MG63 (cell line): Measurements from ENCODE around the gene RNF212. TPM values are rescaled to one million over a fixed set of nuclear protein-coding genes. Genes with fewer than 3 reads are reported as not detected.
"Not testable (repeated sequence)": the region's sequence is repeated elsewhere in the genome, so short reads cannot be mapped to it uniquely, and the experiment has no call there.

ENCODE experiments used
- DNase-seq: peaks from one replicate; pipeline ENCODE4 v3.0.0-alpha.2; 2020
- H3K27me3 ChIP-seq: fragments of 250-450 bp; sonication (Bioruptor Pico); 2 replicates; pipeline ENCODE4 v1.5.1; 2020; ENCODE audit warnings: mild to moderate bottlenecking, moderate library complexity
- H3K36me3 ChIP-seq: fragments of 250-450 bp; sonication (Bioruptor Pico); 2 replicates; pipeline ENCODE4 v1.5.1; 2020; ENCODE audit warnings: mild to moderate bottlenecking, moderate library complexity
- H3K4me3 ChIP-seq: fragments of 250-450 bp; sonication (Bioruptor Pico); 2 replicates; pipeline ENCODE4 v1.5.1; 2020; ENCODE audit warnings: mild to moderate bottlenecking, moderate library complexity
- H3K9me3 ChIP-seq: fragments of 250-450 bp; sonication (Bioruptor Pico); 2 replicates; pipeline ENCODE4 v1.5.1; 2020; ENCODE audit warnings: mild to moderate bottlenecking, moderate library complexity
- total RNA-seq: library from RNA; depleted of rRNA; stranded (reverse); fragments of >200 nt; shearing (Covaris generic); gene quantifications from 2 replicates; pipeline ENCODE4 v1.2.3, GENCODE V29; 2014; ENCODE audit warnings: low replicate concordance

The RNF212 gene
- total RNA-seq, 1 experiment from 2014 or later, result not detected

- H3K27me3 ChIP-seq, result no peaks in the 10 kb centered on the region
- H3K9me3 ChIP-seq, result no peaks in the 10 kb centered on the region
- no peak for DNase-seq
- H3K36me3 ChIP-seq, result no peaks in the 10 kb centered on the region
- no peak overlapping the region for H3K4me3 ChIP-seq
Measured at GRCh38 chr4:1049591-1049905, 63.8 kb downstream of the RNF212 start.

- Histone ChIP-seq H3K27me3 (no peaks in the 10 kb centered on the region), H3K9me3 (no peaks in the 10 kb centered on the region), H3K36me3 (no peaks in the 10 kb centered on the region), H3K4me3 (no peak overlapping the region)
- no peak for DNase-seq
Measured at GRCh38 chr4:1048773-1049590, 64.4 kb downstream of the RNF212 start.

GRCh38 chr4:1047976-1048772, 65.2 kb downstream of the RNF212 start:
- Histone ChIP-seq H3K27me3 (no peaks in the 10 kb centered on the region), H3K9me3 (no peaks in the 10 kb centered on the region), H3K36me3 (no peaks in the 10 kb centered on the region), H3K4me3 (no peak overlapping the region)
- no peak for DNase-seq

GRCh38 chr4:1047106-1047975, 66.0 kb downstream of the RNF212 start:
- Histone ChIP-seq H3K9me3 (no peaks in the 10 kb centered on the region), H3K4me3 (no peak overlapping the region), H3K36me3 (no peaks in the 10 kb centered on the region), H3K27me3 (no peaks in the 10 kb centered on the region)
- no peak for DNase-seq

GRCh38 chr4:1046581-1047011, 66.8 kb downstream of the RNF212 start:
- not testable (repeated sequence) for H3K27me3 ChIP-seq, H3K36me3 ChIP-seq, H3K9me3 ChIP-seq, H3K4me3 ChIP-seq
- peak; percentile 58 for DNase-seq

- DNase-seq, result no peak
- no peak overlapping the region for H3K4me3 ChIP-seq
Measured at GRCh38 chr4:1045595-1046201, 67.7 kb downstream of the RNF212 start.

GRCh38 chr4:1045193-1045594, 68.2 kb downstream of the RNF212 start:
- no peak overlapping the region for H3K4me3 ChIP-seq
- H3K27me3 ChIP-seq, result no peaks in the 10 kb centered on the region
- H3K36me3 ChIP-seq, result no peaks in the 10 kb centered on the region
- no peak for DNase-seq
- no peaks in the 10 kb centered on the region for H3K9me3 ChIP-seq

More at GRCh38 chr4:1045595-1046201, 67.7 kb downstream of the RNF212 start:
- Histone ChIP-seq H3K36me3 (no peaks in the 10 kb centered on the region), H3K9me3 (no peaks in the 10 kb centered on the region), H3K27me3 (no peaks in the 10 kb centered on the region)

- Histone ChIP-seq H3K27me3 (no peaks in the 10 kb centered on the region), H3K4me3 (no peak overlapping the region)
- DNase-seq, result no peak
Measured at GRCh38 chr4:1044469-1045192, 68.7 kb downstream of the RNF212 start.

GRCh38 chr4:1043651-1044468, 69.5 kb downstream of the RNF212 start:
- Histone ChIP-seq H3K9me3 (no peaks in the 10 kb centered on the region), H3K4me3 (no peak overlapping the region), H3K36me3 (no peaks in the 10 kb centered on the region), H3K27me3 (no peaks in the 10 kb centered on the region)
- peak; percentile 97 for DNase-seq

More at GRCh38 chr4:1044469-1045192, 68.7 kb downstream of the RNF212 start:
- H3K9me3 ChIP-seq, result no peaks in the 10 kb centered on the region
- no peaks in the 10 kb centered on the region for H3K36me3 ChIP-seq

GRCh38 chr4:1043162-1043561, 70.2 kb downstream of the RNF212 start:
- Histone ChIP-seq H3K4me3 (no peak overlapping the region), H3K36me3 (no peaks in the 10 kb centered on the region), H3K9me3 (no peaks in the 10 kb centered on the region), H3K27me3 (no peaks in the 10 kb centered on the region)
- no peak for DNase-seq

GRCh38 chr4:1042352-1043055, 70.9 kb downstream of the RNF212 start:
- no peaks in the 10 kb centered on the region for H3K9me3 ChIP-seq
- H3K27me3 ChIP-seq, result no peaks in the 10 kb centered on the region
- no peaks in the 10 kb centered on the region for H3K36me3 ChIP-seq
- DNase-seq, result no peak
- no peak overlapping the region for H3K4me3 ChIP-seq

GRCh38 chr4:1041936-1042330, 71.4 kb downstream of the RNF212 start:
- no peak for DNase-seq

GRCh38 chr4:1041147-1041935, 72.0 kb downstream of the RNF212 start:
- H3K4me3 ChIP-seq, result no peak overlapping the region
- no peaks in the 10 kb centered on the region for H3K9me3 ChIP-seq
- DNase-seq, result peak; percentile 89
- H3K36me3 ChIP-seq, result no peaks in the 10 kb centered on the region
- no peaks in the 10 kb centered on the region for H3K27me3 ChIP-seq

More at GRCh38 chr4:1041936-1042330, 71.4 kb downstream of the RNF212 start:
- Histone ChIP-seq H3K27me3 (no peaks in the 10 kb centered on the region), H3K36me3 (no peaks in the 10 kb centered on the region), H3K4me3 (no peak overlapping the region), H3K9me3 (no peaks in the 10 kb centered on the region)
